Right cardiac atrium (tissue), 5 donors: ENCODE measurements around the gene SPINDOC. TPM values are rescaled to one million over a fixed set of nuclear protein-coding genes. Genes with fewer than 3 reads are reported as not detected.
"Not testable (repeated sequence)": the region's sequence is repeated elsewhere in the genome, so short reads cannot be mapped to it uniquely, and the experiment has no call there.

Source experiments
- ATAC-seq, 2 donors: fragments of 200-7000 bp; cut with Tn5 transposase; one replicate each; pipeline versions ENCODE4 v1.8.0 to v1.9.1; 2020; ENCODE audit warnings: moderate library complexity in 2 of 2, mild to moderate bottlenecking in 1 of 2
- DNase-seq, 3 donors: peaks; one replicate each; pipeline ENCODE4 v3.0.0-alpha.2; 2020
- H3K27ac ChIP-seq: one replicate; pipeline ENCODE4 v1.5.1; 2013; ENCODE audit warnings: mild to moderate bottlenecking, low read length, control low read depth, moderate library complexity
- H3K27me3 ChIP-seq: one replicate; pipeline ENCODE4 v1.6.1; 2013; ENCODE audit not compliant: control insufficient read depth, insufficient read depth
- H3K4me1 ChIP-seq: one replicate; pipeline ENCODE4 v1.6.1; 2013; ENCODE audit warnings: low read length; ENCODE audit not compliant: control insufficient read depth, insufficient read depth
- H3K4me3 ChIP-seq: one replicate; pipeline ENCODE4 v1.5.1; 2013; ENCODE audit warnings: low read length, control low read depth
- H3K9me3 ChIP-seq: one replicate; pipeline ENCODE4 v1.6.1; 2013; ENCODE audit warnings: low read length; ENCODE audit not compliant: control insufficient read depth
- WGBS: extraction: QIAGEN DNeasy Blood & Tissue Kit; methylation state at CpG from one replicate; pipeline ENCODE4 v1.1.7; 2013; 5-methylcytosine and 5-hydroxymethylcytosine counted together
- intact Hi-C, 4 donors: fragments of 100-400 bp; cut with DNase I; formaldehyde crosslinking; loops; one replicate each; pipeline versions ENCODE4 v1.11.0 to v1.14.0; 2022 to 2023
- polyA plus RNA-seq: library from polyadenylated mRNA; stranded (reverse); fragments of 200-250 nt; gene quantifications from one replicate; pipeline ENCODE4 v1.2.3, GENCODE V29; 2013
- total RNA-seq, 4 donors: library from RNA; stranded (reverse); fragmentation: NEBNext Ultra II Directional; extraction: Animal tissue kit (Norgen Biotek cat#: 25700); gene quantifications; one replicate each; pipeline ENCODE4 v1.2.1, GENCODE V29; 2021
- donor health status: healthy with polysubstance abuse.
- donor health status: DM: no; HTN: yes; CAD: no.
- donor health status: DM: no; HTN: no; CAD: no.
- donor health status: DM: no; HTN: yes; CAD: no; lungs with severe emphysema.
- donor health status: DM: yes; HTN: yes; CAD: no.

The SPINDOC gene
- total and polyA plus RNA-seq, 5 donors: 12.8 to 18.8 (median 16.8) TPM

DNA sequence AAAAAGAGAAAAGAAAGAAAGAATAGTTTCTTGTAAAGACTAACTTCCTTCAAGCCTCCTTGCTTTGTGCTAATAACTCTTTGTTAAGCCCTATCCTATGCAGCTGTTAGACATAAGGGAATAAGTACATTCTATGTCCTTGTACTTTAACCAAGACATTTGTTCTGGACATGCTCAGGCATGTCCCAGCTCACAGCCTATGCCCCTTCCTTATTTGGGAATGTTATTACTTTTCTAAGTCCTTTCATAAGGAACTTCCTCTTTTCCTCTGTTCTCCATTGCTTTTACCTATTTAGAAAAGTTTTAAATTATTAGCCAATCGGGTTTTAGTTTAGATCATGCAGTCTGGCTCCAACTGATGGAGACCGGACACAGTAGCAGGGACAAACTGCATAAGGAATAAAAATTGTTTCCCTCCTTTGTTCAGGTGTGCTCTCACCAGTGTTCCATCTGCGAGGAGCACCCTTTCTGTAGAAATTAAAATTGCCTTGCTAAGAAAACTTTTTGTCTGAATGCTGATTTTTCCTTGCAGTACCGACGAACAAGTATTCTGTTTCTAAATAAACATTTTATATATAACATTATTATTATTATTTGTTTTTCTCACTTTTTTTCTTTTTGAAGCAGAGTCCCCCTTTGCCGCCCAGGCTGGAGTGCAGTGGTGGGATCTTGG lies 21.6 kb upstream of the SPINDOC start:
- no peak overlapping the region for H3K4me3 ChIP-seq
- DNase-seq (no peak), ATAC-seq (no peak)
- 95% methylated on average over 6 of the region's 6 CpGs for WGBS
- intact Hi-C loops: no loop called here
- H3K9me3 ChIP-seq: no peaks in the 10 kb centered on the region
- H3K4me1 ChIP-seq: no peaks in the 10 kb centered on the region
- H3K27me3 ChIP-seq: no peaks in the 10 kb centered on the region
- H3K27ac ChIP-seq: no peak overlapping the region

DNA sequence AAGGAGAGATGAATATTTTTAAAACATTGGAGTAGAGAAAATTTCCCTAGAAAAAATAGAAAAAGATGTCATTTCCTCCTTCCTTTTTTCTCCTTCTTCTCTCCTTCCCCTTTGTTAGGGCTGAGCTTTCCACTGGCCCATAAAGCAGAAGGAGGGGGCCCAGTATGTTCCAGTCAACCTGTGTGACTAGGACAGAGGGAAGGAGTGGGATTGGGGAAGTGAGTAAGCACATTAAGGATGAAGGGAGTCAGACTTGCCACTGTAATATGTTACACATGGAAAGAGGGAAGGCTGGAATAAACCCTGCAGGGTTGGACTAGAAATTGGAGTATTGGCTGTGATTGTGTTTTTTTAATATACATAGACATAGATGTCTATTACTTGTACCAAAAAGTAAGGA lies 20.1 kb upstream of the SPINDOC start:
- H3K27me3 ChIP-seq: no peaks in the 10 kb centered on the region

DNA sequence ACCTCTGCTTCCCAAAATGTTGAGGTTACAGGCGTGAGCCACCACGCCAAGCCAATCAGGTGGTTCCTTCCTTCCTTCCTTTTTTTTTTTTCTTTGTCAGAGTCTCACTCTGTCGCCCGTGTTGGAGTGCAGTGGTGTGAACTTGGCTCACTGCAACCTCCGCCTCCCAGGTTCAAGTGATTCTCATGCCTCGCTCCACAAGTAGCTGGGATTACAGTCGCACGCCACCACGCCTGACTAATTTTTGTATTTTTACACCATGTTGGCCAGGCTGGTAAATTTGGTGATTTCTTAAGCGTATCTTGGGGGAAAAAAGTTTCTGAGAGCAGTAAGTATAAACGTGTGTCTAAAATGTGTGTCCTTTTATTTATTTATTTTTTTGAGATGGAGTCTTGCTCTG lies 18.2 kb upstream of the SPINDOC start:
- no peaks in the 10 kb centered on the region for H3K27me3 ChIP-seq
- DNase-seq (no peak), ATAC-seq (no peak)
- H3K27ac ChIP-seq: no peak overlapping the region
- intact Hi-C loops: no loop called here
- no peak overlapping the region for H3K4me3 ChIP-seq
- H3K4me1 ChIP-seq: no peaks in the 10 kb centered on the region
- H3K9me3 ChIP-seq: no peaks in the 10 kb centered on the region
- 79% methylated on average over 11 of the region's 11 CpGs for WGBS

More for the DNA sequence above, 20.1 kb upstream of the SPINDOC start:
- Histone ChIP-seq H3K9me3 (no peaks in the 10 kb centered on the region), H3K4me1 (no peaks in the 10 kb centered on the region), H3K4me3 (no peak overlapping the region), H3K27ac (no peak overlapping the region)
- ATAC-seq (no peak), DNase-seq (no peak)
- intact Hi-C loops: no loop called here

- Histone ChIP-seq H3K4me3 (no peak overlapping the region), H3K9me3 (no peaks in the 10 kb centered on the region), H3K27ac (no peak overlapping the region), H3K27me3 (no peaks in the 10 kb centered on the region), H3K4me1 (no peaks in the 10 kb centered on the region)
- no peak for ATAC-seq
- intact Hi-C loops: no loop called here
- 86% methylated on average over 5 of the region's 5 CpGs for WGBS
- DNase-seq: no peak
Observed at GRCh38 chr11:63800921-63801320, 12.3 kb upstream of the SPINDOC start.

DNA sequence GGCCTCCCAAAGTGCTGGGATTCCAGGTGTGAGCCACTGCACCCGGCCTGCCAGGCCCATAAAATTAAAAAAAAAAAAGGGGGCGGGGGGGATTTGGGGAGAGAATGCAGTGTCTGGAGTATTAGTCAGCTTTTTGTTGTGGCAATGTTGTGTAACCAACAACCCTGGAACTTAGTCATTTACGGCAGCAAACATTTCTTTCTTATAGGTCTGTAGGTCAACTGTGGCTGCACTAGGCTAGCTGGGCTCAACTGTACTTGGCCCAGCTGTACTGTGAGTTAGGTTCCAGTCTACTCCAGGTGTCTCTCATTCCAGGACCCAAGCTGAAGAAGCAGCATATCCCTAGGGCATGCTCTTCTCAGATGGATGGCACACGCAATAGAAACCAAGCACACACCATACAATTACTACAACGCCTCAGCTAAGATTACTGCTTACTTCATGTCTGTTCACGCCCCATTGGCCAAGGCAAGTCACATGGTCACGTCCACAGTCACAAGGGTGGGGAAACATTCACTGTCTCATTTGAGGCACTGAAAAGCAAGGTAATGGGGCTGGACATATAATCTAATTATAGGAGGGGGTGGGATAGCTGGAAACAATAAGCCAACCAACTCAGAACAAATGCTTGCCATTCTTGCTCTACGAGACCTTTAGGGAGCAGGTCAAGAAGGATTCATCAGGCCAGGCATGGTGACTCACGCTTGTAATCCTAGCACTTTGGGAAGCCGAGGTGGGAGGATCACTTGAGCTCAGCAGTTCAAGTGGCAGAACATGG lies 10.4 kb upstream of the SPINDOC start:
- 88% methylated on average over 10 of the region's 10 CpGs for WGBS
- H3K27ac ChIP-seq: no peak overlapping the region
- intact Hi-C loops: no loop called here
- H3K9me3 ChIP-seq: no peaks in the 10 kb centered on the region
- no peak for DNase-seq
- no peaks in the 10 kb centered on the region for H3K27me3 ChIP-seq
- H3K4me1 ChIP-seq: no peaks in the 10 kb centered on the region
- ATAC-seq: no peak
- no peak overlapping the region for H3K4me3 ChIP-seq

- intact Hi-C loops: no loop called here
- WGBS: 85% methylated on average over 6 of the region's 6 CpGs
- Histone ChIP-seq H3K9me3 (no peaks in the 10 kb centered on the region), H3K27ac (no peak overlapping the region), H3K27me3 (no peaks in the 10 kb centered on the region), H3K4me1 (no peaks in the 10 kb centered on the region), H3K4me3 (no peak overlapping the region)
- ATAC-seq: no peak
- no peak for DNase-seq
Observed at GRCh38 chr11:63804259-63804658, 9.0 kb upstream of the SPINDOC start.

DNA sequence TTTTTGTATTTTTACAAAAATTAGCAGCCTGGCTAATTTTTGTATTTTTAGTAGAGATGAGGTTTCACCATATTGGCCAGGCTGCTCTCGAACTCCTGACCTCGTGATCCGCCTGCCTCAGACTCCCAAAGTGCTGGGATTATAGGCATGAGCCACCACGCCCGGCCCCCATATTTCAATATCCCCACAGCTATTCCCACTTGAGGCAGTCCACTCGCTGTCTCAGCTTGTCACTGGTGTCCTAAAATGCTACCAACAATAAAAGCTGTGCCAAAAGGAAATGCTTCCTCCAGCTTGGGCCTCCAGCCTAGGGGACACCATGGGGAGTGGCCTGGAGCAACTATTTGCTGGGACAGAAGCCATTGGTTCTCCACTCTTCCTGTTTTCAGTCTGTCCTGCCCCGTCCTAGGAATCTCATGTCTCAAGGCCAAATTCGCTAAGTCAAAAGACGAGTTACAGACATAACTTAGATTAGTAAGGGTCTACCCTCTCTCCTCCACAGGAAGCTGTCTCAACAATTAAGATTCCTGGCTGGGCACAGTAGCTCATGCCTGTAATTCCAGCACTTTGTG lies 7.3 kb upstream of the SPINDOC start:
- peak in 2 of 3 donors; percentile 64 to 67 for DNase-seq
- no peaks in the 10 kb centered on the region for H3K4me1 ChIP-seq
- H3K27ac ChIP-seq: peak overlapping the region; percentile 8
- intact Hi-C loops: no loop called here
- H3K9me3 ChIP-seq: no peaks in the 10 kb centered on the region
- WGBS: 51% methylated on average over 9 of the region's 9 CpGs
- H3K27me3 ChIP-seq: no peaks in the 10 kb centered on the region
- peak; percentile 93 to 94 for ATAC-seq
- H3K4me3 ChIP-seq: no peak overlapping the region

- not testable (repeated sequence) for H3K4me3 ChIP-seq, H3K4me1 ChIP-seq, H3K9me3 ChIP-seq, ATAC-seq, H3K27ac ChIP-seq, H3K27me3 ChIP-seq, DNase-seq
- WGBS: 96% methylated on average over 11 of the region's 11 CpGs
- intact Hi-C loops: loop anchor here in 1 of 4 donors (5.0 kb wide), 1 partner anchor 43 kb away; the partner anchor contains the start of gene ZFTA
Observed at GRCh38 chr11:63810383-63810782, 2.9 kb upstream of the SPINDOC start.

DNA sequence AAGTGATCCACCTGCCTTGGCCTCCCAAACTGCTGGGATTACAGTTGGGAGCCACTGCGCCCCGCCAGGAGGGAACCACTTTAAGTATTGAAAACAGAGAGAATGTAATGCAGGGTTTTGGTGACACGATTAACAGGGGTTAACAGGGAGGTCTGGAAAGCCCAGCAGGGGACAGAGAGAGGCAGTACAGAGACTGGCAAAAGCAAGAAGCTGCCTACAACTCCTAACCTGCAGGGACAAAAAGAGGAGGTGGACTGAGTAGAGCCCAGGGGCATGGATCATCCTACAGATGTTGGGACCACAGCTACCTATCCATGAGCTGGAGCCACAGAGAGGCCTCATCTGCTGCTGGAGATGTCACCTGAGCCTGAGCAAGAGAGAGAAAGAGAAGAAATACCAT lies 1.7 kb upstream of the SPINDOC start:
- intact Hi-C loops: loop anchor here in 1 of 4 donors (5.0 kb wide), 1 partner anchor 44 kb away; the partner anchor contains the start of gene ZFTA
- Histone ChIP-seq H3K4me1 (no peaks in the 10 kb centered on the region), H3K9me3 (no peaks in the 10 kb centered on the region), H3K27me3 (no peaks in the 10 kb centered on the region), H3K27ac (no peak overlapping the region), H3K4me3 (no peak overlapping the region)
- DNase-seq: no peak
- WGBS: 82% methylated on average over 3 of the region's 3 CpGs
- no peak for ATAC-seq

- H3K4me1 ChIP-seq: no peaks in the 10 kb centered on the region
- H3K4me3 ChIP-seq: peak overlapping the region; percentile 89
- intact Hi-C loops: loop anchor here in 1 of 4 donors (5.0 kb wide), 1 partner anchor 46 kb away; the partner anchor contains the start of gene ZFTA
- peak overlapping the region; percentile 51 for H3K27ac ChIP-seq
- H3K27me3 ChIP-seq: no peaks in the 10 kb centered on the region
- ATAC-seq: peak; percentile 66 to 73
- WGBS: under 1% methylated on average over 74 of the region's 74 CpGs
- no peaks in the 10 kb centered on the region for H3K9me3 ChIP-seq
- DNase-seq: peak; percentile 71 to 84 (median 82)
Observed at GRCh38 chr11:63813563-63814382, 517 bp downstream of the SPINDOC start.
